NCI-H2196 treated with DMSO at 0.1 percent for 48 hours (cell line): ENCODE results near the gene GSTT2B.
"Not testable (repeated sequence)": the region's sequence is repeated elsewhere in the genome, so short reads cannot be mapped to it uniquely, and the experiment has no call there.

Experiments
- DNase-seq: peaks from one replicate; lab custom pipeline; 2025; ENCODE audit not compliant: unreplicated experiment; lab: John Stamatoyannopoulos, UW

The GSTT2B gene, protein sequence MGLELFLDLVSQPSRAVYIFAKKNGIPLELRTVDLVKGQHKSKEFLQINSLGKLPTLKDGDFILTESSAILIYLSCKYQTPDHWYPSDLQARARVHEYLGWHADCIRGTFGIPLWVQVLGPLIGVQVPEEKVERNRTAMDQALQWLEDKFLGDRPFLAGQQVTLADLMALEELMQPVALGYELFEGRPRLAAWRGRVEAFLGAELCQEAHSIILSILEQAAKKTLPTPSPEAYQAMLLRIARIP

DNA sequence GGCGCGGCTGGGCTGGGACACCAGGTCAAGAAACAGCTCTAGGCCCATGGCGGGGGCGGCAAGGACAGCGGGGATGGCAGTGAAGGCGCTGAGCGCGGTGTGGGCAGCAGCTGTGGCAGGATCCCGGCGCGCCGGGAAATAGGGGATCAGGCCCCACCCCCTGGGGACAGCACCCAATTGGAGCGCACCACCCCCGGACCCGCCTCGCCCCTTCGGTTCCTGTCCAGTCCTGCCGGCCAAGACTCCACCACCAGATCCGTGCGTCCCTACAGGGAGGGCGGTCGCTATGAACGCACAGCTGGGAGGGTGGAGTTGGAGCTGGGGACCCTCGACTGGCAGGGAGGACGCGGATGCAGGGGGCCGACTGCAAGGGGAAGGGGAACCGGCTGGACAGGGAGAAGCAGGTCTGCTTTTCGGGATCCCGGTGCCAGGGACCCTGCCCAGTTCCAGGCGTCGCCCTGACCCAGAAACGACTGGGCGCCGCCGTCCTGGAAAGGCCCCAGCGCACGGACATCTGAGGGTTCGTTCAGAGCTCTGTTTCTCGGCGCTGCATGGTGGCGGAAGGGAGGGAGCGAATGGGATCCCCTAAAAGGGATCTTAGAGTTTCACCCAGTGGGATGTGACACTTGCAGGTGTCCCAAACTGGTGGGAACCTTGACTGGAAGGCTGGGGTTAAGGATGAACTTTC is at the start of gene GSTT2B:
Gene GSTT2B, minus strand, starts transcription at position 112 of the 688 bp plus-strand sequence. Its CDS starts 64 bp downstream, at position 48.
- DNase-seq = not testable (repeated sequence)

GRCh38 chr22:24010018-24010391 is 49.0 kb upstream of the GSTT2B start:
- no peak for DNase-seq

DNA sequence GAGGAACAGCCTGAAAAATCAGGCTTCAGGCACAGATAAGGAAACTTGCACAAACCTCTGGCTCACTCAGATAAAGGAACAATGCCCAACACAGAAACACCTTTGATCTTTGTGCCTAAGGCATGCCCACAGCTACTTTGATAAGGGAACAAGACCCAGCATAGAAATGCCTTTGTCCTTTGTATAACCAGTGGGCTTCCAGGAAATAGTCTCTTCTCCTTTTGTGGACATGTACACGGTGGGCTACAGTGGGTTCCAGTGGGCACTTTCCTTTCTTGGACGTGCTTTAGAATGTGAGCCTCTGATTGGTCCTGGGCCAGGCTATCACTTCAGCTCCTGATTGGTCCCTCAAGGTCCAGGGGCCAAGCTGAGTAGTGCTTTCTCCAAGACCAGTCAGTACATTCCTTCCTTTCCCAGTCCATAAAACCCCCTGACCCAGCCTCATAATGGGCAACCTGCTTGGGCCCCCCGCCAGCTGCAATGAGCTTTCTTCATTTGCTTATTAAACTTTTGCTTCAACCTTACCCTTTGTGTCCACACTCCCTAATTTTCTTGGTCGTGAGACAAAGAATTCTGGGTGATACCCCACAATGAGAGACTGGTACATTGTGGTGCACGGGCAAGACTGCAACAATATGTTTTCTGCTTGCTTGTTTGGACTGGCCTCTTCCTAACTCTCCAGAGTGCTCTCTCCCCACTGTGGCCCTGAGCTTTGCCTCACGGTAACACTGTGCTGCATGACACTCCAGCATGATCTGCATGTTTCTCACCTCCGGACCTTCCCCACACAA is 48.4 kb upstream of the GSTT2B start:
- DNase-seq = no peak

DNA sequence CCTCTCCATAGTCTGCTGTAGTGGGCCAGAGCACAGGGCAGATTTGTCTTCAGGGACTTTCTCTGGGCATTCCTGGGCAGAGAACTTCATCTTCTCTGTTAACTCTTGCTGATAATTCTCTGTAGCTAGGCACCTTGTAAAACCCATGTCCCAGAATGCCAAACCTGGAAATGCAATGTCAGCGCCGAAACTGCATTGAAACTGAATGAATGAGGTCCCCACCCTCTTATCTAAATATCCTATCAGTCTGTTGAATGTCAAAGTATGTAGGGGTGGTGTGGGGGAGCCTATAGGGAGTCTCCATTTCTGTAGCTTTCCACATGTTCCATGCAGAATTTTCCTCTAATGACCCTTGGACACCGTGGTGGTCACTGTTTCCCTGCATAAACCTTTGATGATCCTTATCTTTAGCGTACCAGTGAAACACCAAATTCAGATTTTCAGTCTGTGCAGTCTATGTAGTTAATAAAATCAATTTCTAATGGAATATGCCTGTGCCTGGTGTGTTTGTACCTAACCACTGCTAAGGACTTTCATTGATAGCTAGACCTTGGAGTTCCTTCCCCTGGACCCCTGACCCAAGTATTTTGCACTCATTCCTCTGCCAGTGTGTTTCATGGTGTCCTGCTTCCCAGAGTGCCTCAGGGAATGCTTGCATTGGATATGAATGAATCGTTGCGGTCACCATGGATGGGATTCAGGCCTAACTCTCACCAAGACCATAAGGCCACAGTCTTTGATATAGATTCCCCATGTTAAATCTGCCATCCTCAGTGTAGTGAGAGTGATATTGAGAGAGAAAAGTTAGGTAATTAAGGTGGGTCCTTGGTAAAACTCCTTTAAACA is 47.6 kb upstream of the GSTT2B start:
- no peak for DNase-seq

DNA sequence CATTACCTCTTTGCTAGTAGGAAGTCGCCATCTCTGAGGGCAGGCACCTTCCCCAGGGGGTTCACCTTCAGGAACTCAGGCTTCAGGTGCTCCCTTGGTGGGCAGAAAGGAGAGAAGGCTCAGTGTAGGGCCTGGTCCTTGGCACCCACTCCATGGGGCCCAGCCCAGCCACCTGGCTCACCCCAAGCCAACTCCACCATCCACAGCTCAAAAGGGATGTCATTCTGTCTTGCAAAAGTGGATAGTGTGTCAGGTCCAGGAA is 47.0 kb upstream of the GSTT2B start:
- DNase-seq = no peak

DNA sequence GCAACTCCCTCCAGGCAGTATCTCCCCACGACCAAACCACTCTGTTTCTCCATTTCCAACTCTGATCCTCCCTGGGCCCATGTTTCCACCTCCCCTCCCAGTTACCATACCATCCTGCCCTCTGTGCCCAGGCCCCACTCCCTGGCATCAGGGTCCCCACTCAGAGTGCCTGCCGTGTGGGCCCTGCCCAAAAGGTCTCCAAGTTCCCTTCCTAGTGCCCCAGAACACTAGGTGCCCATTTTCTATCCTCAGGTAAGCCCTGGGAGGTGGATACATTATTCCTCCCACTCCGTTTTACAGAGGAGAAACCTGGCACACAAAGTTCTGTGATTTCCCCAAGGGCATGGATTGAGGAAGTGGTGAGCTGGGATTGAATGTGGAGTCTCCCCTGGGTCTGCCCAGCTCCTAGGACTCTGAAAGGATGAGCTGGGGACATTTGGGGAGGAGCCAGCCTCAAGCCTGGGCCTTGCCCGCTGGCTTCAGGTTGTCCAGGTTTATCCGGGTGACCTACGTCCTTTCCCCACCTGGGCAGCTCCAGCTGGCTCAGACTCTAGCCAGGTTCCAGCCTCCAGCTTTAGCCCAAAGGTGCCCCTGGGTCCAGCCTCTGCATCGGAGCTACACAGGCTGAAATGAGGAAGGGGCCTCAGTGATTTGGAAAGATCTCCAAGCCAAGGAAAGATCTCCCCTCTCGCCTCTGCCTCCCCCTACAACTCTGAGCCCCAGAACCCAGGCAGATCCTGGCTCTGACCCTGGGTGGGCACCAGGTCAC is 46.4 kb upstream of the GSTT2B start:
- DNase-seq = no peak

DNA sequence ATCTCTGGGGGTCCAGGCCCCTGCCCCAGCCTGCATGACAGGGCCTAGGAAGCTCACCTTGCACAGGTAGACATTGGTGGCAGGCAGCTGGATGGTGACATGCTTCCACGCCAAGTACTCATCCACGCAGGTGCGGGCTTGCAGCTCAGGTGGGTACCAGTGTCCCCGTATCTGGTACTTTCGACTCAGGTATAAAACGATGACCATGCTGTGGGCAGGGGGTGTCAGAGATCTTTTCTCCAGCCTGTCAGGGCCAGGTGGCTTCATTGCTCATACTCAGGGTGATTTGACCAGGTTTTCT is 45.9 kb upstream of the GSTT2B start:
- DNase-seq = no peak

DNA sequence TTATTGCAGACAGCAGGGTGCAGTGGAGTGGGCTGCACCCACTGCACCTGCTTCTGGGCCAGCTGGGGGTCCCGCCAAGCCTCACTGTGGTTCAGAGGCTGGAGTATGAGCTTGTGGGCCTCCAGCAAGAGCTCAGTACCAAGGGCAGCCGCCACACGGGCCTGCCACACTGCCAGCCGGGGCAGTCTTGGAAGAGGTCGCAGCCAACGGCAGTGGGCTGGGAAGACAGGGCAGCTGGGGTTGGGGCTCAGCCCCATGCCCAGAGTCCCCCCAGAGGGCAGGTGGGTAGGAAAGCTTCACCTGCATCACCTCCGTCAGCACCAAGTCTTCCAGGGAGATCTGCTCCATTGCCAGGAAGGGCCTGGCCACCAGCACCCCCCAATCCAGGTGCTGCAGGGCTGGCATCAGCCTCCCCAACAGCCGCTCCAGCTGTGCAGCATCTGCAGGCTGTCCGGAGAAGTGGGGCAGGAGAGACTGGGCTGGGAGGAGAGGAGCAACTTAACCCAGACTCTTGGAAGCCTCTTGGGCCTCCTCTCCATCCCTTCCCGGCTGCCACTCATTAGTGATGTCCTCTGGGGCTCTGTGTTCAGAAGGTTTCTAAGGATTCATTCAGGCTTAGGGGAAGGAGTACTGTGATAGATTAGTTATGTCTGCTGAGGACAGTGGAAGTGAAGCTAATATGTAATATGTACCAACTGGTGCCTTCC is 45.4 kb upstream of the GSTT2B start:
- DNase-seq = no peak

- DNase-seq = no peak
Measured at GRCh38 chr22:24005201-24005600, 44.2 kb upstream of the GSTT2B start, which contains the start of gene GSTT4. GSTT4 (minus strand) TSS chr22:24005453; CDS start chr22:24005356, 97 bp downstream.

DNA sequence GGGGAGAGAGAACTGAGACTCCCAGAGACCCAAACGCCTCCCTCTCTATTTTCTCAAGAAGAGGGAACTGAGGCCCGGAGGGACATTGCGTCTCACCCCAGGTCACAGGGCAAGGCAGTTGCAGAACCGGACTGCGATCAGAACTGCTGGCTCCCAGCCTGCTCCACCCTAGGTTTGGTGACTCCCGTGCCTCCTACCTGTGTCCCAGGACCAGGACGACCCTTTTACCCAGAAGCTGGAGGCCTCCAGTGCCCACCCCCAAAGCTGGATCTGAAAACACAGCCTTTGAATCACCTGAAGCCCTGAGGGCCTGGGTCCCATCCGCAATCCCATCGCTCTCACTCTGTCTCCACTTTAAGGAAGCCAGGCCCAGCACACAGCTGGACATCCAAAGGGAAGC is 42.9 kb upstream of the GSTT2B start:
- DNase-seq = no peak

DNA sequence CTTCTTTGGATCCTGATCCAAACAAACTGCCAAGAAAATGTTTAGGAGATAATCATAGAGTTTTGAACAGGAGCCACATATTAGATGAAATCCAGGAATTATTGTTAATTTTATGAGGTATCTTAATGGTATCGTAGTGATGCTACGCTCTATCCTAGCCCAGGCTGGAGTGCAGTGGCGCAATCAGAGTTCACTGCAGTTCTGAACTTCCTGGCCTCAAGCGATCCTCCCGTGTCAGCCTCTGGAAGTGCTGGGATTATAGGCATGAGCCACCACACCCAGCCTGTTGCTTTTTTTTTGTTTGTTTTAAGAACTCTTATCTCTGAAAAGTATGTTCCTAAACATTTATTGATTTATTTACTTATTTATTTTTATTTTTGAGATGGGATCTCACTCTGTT is 41.9 kb upstream of the GSTT2B start:
- DNase-seq = no peak

DNA sequence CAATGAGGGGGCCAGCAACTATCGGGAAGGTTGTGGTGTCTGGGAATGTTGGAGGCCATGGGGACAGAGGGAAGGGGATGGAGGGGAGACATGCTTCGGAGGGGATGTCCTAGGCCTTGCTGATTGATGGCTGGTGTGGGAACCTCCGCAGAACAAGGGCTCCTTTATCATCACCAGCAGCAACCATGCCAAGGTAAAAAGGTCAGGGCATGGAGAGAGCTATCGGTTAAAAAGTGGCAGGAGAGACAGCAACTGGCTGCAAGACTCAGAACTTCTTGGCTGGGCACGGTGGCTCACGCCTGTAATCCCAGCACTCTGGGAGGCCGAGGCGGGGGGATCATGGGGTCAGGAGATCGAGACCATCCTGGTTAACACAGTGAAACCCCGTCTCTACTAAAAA is 41.3 kb upstream of the GSTT2B start:
- DNase-seq = no peak

GRCh38 chr22:24001314-24001713 is 40.3 kb upstream of the GSTT2B start:
- no peak for DNase-seq

- not testable (repeated sequence) for DNase-seq
Measured at GRCh38 chr22:23999779-24000178, 38.8 kb upstream of the GSTT2B start.

DNA sequence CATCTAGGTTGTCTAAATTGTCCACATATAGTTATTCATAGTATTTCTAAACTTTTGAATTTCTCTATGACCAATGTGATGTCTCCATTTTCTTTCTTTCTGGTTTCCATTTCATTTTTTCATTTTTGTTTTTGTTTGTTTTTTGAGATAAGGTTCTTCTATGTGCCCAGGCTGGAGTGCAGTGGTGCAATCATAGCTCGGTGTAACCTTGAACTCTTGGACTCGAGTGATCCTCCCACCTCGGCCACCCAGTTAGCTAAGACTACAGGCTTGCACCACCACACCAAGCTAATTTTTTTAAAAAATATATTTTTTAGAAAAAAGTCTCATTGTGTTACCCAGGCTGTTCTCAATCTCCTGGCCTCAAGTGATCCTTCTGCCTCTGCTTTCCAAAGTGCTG is 36.1 kb upstream of the GSTT2B start:
- DNase-seq = no peak

DNA sequence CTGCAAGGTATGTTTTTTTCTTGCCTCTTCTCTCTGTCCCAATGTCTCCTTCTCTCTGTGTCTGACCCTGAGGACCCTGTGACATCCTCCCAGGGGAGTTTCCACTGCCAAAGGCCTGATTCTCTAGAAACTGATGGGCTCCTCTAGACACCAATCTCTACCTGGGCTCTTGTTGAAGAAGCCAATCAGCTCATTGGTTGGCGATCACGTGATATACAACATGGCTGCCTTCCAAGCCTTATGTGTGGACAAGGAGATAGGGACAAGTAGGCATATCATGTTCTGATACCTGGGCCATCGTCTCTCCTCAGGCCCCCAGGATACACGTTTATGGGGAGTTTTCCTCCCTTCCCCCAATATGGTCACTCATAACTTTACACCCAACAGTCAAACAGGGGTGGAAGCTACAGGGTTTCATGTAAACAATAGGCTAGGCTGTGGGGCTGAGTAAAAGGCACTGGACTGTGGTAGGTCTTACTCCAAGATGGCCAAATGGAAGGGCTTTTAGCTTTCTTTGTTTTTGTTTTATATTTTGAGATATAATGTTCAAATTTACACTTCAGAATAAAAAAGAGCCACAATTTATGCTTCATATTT is 32.7 kb upstream of the GSTT2B start:
- DNase-seq = not testable (repeated sequence)

DNA sequence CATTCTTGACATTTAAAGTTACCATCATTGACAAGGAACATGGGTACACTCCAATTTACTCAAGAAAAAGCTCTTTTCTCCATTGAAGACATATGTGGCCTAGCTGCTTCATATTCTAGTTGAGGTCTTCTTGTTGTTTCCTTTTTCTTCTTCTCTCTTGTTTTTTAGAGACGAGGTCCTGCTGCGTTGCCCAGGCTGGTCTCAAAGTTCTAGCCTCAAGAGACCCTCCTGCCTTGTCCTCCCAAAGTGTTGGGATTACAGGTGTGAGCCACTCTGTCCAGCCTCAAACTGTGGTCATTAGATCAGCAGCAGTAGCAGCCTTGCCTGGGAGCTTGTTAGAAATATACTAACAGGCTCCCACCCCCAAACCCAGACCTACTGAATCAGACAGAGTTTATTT is 32.1 kb upstream of the GSTT2B start:
- DNase-seq = not testable (repeated sequence)

DNA sequence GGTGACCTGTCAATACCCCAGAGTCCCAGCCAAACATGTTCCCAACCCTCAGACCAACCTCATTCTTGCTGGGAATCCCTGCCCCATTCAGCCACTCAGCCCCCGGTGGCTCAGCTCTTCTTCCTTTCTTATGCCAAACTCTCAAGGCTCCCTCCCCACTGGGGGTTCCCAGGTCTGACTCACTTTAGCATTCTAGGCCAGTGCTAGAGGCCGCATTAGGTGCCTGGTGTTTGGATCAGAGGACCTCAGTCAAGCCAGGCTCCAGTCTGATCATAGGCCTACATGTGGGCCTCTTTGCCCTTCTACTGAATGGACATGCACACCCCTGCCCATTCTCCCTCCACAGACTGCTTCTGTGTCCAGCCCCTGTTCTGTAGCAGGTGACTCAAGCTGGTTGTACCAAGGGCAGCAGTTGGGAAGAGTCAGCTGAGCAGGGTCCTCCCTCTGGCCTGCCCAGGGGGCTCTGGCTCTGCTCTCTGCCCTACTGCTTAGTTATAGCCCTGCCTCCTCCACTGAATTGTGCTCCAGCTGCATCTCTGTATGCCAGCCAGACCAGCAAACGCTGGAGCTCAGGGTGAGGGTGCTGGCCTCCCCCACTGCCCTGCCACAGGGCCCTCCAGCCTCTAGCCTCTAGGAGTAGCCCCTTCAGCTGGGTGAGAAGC is 28.7 kb upstream of the GSTT2B start:
- DNase-seq = not testable (repeated sequence)

DNA sequence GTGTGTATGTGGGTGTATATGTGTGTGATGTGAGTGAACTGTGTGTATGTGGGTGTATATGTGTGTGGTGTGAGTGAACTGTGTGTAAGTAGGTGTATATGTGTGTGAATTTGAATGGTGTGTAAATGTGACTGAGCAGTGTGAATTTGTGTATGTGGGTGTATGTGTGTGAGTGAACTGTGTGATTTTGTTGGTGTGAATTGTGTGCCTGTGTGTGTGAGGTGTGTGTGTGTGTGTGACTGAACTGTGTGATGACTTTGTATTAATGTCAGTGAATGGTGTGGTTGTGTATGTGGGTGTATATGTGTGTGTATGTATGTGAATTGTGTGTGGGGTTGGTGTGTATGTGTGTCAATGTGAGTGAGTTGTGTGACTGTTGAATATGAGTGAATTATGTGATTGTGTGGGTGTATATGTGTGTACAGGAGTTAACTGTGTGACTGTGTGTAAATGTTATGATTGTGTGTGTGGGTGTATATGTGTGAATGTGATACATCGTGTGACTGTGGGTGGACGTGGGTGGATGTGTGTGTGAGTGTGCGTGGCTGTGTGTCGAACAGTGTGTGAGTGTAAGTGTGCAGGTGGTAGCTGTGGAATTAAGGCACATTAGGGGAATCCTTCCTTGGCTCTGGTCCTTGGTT is 25.7 kb upstream of the GSTT2B start:
- not testable (repeated sequence) for DNase-seq
